Inflammatory macrophage treated with lipopolysaccharide for 4 hours (primary cell): Measurements from ENCODE around the gene TTC39A.

ENCODE experiments used
- DNase-seq: peaks from one replicate; pipeline ENCODE4 v3.0.0-alpha.2; 2020

Gene TTC39A

DNA sequence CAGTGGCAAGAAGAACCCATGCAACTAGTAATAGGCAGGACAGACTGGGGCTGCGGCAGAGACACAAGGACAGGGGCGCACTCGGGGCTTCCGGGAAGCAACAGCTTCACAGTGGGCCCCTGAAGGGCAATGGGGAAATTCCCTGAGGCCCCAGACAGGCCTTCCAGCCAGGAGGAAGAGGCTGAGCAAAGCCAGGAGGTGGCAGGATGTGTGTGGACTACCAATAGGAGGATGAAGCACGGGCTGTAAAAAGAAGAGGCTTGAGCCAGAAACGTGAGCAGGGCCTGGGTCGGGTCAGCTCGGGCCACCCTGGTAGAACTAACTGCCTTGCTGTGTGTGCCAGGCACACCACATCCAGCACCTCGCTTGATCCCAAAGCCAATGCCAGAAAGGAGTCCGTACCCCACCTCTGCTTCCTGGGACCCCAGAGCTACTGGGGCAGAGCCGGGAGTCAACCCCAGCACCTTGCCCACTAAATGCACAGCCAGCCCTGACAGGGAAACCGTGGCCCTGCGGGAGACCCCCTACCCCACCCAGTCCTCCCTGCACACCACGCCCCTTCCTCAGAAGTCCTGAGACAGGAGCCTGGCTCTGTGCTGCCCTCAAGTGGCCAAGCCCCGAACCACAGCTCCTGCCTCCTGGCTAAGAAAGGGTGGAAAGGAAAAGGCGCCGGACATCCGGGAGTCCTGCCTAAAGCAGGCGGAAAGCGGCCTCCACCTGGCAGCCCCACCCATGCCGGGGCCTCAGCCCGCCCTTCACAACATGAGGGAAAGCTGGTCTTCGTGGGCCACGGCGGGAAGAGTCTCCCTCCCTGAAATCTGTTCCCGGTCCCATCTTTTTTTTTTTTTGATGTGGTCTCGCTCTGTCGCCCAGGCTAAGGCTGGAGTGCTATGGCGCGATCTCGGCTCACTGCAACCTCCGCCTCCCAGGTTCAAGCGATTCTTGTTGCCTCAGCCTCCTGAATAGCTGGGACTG lies 33.7 kb downstream of the TTC39A start:
- peak; percentile 72 for DNase-seq

DNA sequence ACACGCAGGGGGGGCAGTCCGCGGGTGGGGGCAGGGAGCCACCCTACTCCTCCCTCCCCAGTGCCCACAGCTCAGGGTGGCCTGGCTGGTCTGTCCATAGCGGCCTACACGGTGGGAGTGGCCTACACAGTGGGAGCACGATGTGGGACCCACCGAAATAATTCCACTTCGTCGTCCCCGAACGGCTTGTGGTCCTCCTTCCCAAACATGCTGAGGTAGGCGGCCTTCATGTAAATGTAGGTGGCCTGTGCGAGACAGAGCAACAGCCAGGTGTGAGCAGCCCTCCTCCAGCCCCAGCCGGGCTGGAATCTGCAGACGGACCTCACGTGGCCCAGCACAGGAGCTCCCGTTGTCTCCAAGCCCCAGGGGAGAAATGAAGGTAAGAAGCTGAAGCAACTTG lies 34.4 kb downstream of the TTC39A start:
- no peak for DNase-seq

- no peak for DNase-seq
These were observed 35.7 kb downstream of the TTC39A start for GRCh38 chr1:51294566-51295184.

DNA sequence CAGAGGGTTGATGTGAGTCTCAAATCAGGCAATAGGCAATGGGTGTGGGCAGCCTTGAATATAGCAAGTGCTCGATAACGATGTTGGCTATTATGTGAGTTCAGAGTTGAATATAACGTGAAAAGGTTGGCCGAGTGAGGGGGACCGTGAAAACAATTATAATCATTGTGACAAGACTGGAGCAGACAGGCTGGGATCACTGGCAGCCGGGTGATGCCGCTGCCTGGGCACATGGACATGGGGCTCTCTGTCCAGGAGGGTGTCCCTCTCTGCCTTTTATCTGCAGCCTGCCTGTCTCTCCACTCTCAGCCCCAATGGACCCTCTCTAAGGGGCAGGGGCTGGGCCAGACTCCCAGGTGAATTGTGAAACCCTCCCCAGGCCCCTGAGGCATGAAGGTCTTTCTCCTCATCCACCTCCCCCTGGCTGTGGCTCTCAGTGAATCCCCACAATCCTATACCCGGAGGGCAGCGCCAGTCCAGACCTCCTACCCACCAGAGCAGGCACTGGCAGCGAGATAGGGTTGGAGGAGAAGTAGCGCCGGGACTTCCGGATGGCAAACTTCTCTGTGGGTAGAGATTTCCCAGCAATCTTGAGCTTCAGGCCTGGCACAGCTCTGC lies 36.4 kb downstream of the TTC39A start:
- no peak for DNase-seq

- DNase-seq = no peak
These were observed 39.9 kb downstream of the TTC39A start for GRCh38 chr1:51290489-51290847.

DNA sequence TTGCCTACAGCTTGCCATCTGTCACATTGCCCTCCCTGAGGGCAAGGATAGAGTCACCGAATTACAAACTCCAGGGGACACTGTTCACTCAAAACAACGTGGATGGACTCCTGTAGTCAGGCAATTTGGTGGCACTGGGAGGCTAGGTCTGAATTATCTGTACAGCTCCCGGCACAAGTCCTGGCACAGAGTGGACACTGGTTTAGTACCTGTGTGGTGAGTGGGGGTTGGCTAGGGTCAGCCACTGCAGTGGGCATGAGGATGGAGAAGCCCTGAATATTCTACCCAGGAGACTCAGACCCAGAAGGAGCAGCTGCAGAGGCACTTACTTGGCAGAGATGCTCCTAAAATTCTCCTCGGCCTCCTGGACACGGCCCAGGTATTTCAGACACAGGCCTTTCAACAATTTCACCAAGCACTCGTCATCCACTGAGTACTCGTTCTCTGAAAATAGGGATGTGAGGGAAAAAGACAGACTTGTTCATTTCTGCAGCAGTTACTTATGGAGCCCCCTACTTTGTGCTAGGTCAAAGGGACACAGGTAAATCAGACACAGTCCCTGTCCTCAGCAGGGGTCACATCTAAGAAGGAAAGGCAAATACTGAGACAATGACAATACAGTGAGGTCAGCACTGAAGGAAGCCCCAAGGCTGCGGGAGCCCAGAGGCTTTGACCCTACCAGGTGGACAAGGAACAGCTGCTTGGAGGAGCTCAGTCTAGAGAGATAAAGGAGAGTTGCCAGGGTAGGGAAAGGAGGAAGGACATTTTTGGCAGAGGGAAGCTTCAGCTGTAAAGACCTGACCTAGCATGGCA lies 40.5 kb downstream of the TTC39A start:
- no peak for DNase-seq

GRCh38 chr1:51288578-51288977 lies 41.8 kb downstream of the TTC39A start:
- DNase-seq = no peak

DNA sequence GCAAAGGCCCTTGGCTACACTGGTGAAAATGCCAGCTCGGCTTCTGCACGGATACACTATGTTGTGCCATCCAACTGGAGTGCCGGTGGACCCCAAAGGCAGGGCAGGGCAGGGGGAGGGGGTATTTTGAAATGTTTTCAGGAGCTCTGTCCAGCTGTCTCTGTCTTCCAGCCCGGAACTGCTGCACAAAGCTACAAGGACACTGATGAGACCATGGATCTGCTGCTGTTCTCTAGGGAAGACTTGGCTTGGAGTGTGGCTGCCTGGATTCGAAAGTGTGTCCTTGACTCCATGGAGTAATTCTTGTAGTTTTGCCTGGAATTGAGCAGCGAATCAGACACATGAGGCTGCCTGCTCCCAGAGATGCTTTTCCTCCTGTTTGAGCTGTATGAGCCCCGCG lies 42.4 kb downstream of the TTC39A start:
- no peak for DNase-seq

GRCh38 chr1:51285055-51285454 lies 45.3 kb downstream of the TTC39A start:
- no peak for DNase-seq

- no peak for DNase-seq
These were observed 45.8 kb downstream of the TTC39A start for GRCh38 chr1:51284487-51284954.

DNA sequence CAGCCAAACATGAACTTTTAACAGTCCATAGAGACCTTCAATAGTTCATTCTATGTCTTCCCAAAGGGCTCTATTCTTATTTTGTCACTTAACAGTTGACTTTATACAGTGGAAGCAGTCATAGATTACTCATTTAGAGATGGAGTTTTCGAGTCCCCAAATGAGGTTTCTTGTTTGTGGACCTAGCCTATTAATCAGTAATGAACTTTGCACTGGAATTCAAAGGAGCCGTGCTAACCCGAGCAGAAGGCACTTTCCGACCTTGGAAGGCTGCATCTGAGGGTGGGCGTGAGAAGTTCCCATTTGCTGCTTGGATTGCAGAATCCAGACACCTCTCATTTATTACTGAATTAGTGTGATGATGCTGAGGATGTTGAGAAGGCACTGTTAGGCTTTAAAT lies 46.4 kb downstream of the TTC39A start:
- no peak for DNase-seq

DNA sequence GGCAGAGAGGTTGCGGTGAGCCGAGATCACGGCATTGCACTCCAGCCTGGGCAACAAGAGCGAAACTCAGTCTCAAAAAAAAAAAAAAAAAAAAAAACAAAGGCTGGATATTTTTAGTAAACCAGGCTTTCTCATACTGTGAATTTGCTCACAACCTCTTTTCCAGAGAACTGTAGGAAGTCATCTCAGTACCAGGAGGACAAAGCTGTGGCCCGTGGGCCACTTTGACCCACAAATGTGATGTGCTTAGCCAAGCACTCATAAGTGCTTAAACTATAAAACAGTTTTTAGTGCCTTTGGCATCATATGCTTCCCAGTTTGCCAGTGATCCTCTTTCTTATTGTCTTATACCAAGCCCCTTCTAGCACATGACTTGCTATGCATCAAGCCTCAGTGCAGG lies 47.8 kb downstream of the TTC39A start:
- DNase-seq = no peak

GRCh38 chr1:51281807-51282206 lies 48.6 kb downstream of the TTC39A start:
- no peak for DNase-seq

GRCh38 chr1:51280321-51280978 lies 49.9 kb downstream of the TTC39A start:
- no peak for DNase-seq

DNA sequence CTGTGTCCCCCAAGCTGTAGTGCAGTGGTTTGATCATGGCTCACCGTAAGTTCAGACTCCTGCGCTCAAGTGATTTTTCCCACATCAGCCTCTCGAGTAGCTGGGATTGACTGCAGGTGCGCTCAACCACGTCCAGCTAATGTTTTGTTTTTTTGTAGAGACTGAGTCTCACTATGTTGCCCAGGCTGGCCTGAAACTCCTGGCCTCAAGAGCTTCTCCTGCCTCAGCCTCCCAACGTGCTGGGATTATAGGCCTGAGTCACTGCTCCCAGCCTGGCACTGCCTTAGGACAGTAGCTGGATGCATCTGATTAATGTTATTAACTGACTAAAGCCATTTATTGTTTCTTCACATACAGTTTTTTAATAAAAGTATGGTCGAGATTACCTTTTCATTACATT lies 54.1 kb downstream of the TTC39A start:
- no peak for DNase-seq

- peak; percentile 10 for DNase-seq
These were observed 55.7 kb downstream of the TTC39A start for GRCh38 chr1:51274676-51275075.

- no peak for DNase-seq
These were observed 57.4 kb downstream of the TTC39A start for GRCh38 chr1:51272916-51273315.

DNA sequence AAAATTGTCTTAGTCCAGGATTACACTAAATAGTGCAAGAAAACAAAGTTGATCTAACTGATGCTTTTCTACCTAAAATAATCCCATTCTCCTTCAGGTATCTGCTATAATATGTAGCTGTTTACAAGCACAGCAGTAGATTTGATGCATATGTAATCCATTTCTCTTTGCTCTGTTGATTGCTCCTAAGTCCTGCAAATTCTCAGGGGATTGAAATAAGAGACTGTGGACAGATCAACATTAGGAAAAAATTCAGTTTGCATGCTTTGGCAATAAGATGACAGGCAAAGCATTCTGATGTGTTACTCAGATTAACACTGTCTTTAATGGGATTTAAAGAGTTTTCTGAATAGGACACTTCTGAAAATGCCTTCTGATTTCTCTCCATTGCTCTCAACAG lies 59.6 kb downstream of the TTC39A start:
- DNase-seq = no peak

DNA sequence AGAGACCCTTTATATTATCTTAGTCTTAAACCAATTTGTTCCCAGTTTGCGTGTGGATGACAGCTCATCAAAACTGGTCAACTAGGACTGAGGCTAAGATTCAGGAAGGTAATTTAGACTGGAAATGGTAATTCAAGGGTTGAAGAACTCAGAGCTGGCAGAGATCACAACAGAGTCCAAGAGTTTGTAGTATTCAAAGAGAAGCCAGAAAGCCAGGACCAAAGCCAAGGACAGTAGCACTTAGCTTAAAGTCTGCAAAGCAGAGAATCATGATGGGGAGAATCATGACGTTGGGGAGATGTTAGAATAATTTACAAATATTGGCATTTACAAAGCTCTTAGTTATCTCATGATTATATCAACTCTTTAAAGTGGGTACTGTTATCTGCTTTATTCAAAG lies 61.7 kb downstream of the TTC39A start:
- DNase-seq = no peak

GRCh38 chr1:51266791-51267190 lies 63.6 kb downstream of the TTC39A start:
- DNase-seq = no peak

GRCh38 chr1:51266181-51266580 lies 64.2 kb downstream of the TTC39A start:
- no peak for DNase-seq

- DNase-seq = peak; percentile 47
These were observed 64.7 kb downstream of the TTC39A start for GRCh38 chr1:51265618-51266017.
